Left colon (tissue), 2 donors: Measurements from ENCODE around the gene CPVL. TPM values are rescaled to one million over a fixed set of nuclear protein-coding genes. Genes with fewer than 3 reads are reported as not detected.
"Not testable (repeated sequence)": the region's sequence is repeated elsewhere in the genome, so short reads cannot be mapped to it uniquely, and the experiment has no call there.

Experiments
- ATAC-seq: fragments of 200-7000 bp; cut with Tn5 transposase; one replicate; pipeline ENCODE4 v1.9.1; 2020; ENCODE audit warnings: mild to moderate bottlenecking, moderate library complexity
- DNase-seq, 2 donors: peaks; one replicate each; pipeline ENCODE4 v3.0.0-alpha.2; 2020
- intact Hi-C, 2 donors: fragments of 100-400 bp; cut with DNase I in 1 of 2; cut with micrococcal nuclease in 1 of 2; formaldehyde crosslinking; loops; one replicate each; pipeline versions ENCODE4 v1.11.2 to v1.14.0; 2022; cut with DNase I, micrococcal nuclease
- total RNA-seq, 2 donors: library from RNA; stranded (reverse); fragmentation: NEBNext Ultra II Directional; extraction: Animal tissue kit (Norgen Biotek cat#: 25700); gene quantifications; one replicate each; pipeline ENCODE4 v1.2.1, GENCODE V29; 2021
- donor health status: DM: no; HTN: no; CAD: no.
- donor health status: DM: yes; HTN: yes; CAD: no.

The CPVL gene
- total RNA-seq, 2 donors from 2014 or later: 4.7 to 18.4 TPM

DNA sequence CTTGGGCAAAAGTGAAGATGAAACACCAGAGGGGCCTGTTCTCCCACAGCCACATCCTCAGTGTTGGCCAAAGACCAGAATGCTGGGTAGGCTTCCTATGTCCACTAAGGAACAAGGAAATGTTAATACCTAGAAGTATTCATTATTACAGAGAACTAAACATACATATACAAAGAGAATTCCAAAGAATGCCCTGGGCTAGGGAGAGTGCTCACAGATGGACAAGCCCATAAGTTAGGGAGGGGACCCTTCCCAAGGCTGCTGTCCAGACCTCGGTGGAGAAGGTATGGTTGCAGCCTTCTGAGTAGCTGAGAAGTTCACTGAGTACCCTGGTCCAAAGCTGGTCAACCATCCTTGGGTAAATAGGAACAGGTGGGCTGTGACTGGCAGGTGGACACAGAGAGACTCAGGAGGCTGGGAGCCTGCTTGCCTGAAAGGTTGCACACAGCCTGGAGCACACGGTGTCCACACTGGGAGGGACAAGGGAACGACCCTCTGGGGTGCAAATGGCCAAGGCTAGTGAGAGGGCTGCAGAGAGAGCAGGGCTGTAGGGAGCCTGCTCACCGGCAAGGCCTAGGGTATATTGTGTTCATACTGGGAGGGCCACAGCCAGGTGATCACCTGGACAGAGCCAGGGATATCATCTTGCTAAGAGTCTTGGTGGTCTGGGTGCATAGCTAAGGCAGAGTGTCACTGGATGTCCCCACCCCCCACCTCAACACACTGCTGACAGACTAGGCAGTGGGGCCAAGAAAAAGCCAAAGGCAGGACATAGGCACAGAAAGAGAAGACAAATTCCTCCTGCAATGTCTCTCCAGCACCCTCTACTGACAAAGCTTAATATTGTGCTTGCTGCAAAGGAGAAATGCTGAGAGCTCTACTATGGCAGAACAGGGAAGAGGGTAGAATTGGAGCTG lies 40.3 kb downstream of the CPVL start:
- intact Hi-C loops: loop anchor here (2.0 to 10.0 kb wide), 3 partner anchors 151 to 181 kb away; partner anchors contain the start of gene TRIL (in 1 of the 2)
- ATAC-seq (peak; percentile 89), DNase-seq (peak in 1 of 2 donors; percentile 18)

DNA sequence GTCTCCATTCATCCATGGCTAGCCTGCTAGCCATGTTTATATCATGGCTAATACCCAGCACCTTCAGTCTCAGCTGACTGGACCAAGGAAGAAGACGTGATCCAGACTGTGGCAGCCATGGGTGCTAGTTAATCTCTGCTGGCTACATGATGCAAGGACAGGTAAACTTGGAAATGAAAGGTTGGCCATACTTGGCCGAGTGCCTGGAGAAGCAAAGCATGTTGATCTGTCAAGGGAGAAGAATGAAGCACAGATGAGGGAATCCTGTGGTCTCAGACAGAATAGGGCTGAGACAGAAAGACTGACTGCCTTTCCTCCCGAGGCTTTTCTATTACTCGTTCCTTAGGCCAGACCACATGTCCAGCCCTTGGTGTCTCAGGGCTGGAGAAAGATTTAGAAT lies 41.1 kb downstream of the CPVL start:
- ATAC-seq (no peak), DNase-seq (no peak)
- intact Hi-C loops: loop anchor here (10.0 kb wide), 2 partner anchors 150 to 180 kb away; partner anchors contain the start of gene TRIL (in 1 of the 2)

DNA sequence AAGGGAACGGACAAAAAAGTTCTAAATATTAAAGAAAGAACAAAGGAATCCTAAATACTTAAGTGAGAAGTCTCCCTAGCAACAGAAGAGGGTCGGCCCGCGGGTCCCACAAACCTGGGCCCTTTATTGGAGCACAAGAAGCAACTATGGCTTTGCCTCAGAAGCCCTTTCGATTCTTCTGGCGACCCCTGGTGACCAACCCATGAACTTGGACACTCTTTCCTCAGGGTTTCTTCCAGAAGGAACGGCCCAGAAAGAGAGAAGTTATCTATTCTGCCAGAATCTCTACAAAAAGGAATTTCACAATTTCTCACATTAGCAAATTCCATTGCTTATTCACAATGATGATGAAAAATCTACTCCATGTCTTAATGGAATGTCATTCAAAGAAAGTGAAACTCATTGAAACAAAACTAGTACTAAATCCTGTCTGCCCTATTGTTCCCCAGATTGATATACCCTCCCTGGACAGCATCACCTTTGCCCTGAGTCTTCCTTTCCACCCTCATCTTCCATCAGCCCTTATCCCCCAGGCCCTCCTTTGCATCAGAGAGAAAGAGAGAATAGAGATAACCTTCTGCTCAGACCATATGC lies 43.7 kb downstream of the CPVL start:
- DNase-seq: peak; percentile 50 to 72
- ATAC-seq: peak; percentile 73
- intact Hi-C loops: loop anchor here (10.0 kb wide), 2 partner anchors 148 to 178 kb away; partner anchors contain the start of gene TRIL (in 1 of the 2)

DNA sequence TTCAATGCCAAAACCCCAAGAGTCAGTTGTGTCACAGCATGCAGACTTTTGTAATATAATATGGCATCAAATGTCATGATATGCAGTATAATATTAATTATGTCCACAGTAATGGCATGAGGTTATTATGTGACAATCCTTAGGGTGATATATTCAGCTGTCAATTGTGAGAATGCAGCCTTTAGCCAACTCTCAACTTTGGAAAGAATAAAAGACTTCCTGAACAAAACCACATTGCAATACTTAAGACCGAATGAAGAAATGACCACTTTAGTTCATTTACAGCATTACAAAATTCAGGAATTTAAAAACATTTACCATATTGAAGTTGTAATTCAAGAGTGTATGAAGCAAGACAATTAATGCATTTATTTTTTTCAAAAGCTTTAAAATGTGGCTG lies 45.4 kb downstream of the CPVL start:
- intact Hi-C loops: loop anchor here (10.0 kb wide), 2 partner anchors 146 to 176 kb away; partner anchors contain the start of gene TRIL (in 1 of the 2)
- ATAC-seq: no peak
- no peak for DNase-seq

DNA sequence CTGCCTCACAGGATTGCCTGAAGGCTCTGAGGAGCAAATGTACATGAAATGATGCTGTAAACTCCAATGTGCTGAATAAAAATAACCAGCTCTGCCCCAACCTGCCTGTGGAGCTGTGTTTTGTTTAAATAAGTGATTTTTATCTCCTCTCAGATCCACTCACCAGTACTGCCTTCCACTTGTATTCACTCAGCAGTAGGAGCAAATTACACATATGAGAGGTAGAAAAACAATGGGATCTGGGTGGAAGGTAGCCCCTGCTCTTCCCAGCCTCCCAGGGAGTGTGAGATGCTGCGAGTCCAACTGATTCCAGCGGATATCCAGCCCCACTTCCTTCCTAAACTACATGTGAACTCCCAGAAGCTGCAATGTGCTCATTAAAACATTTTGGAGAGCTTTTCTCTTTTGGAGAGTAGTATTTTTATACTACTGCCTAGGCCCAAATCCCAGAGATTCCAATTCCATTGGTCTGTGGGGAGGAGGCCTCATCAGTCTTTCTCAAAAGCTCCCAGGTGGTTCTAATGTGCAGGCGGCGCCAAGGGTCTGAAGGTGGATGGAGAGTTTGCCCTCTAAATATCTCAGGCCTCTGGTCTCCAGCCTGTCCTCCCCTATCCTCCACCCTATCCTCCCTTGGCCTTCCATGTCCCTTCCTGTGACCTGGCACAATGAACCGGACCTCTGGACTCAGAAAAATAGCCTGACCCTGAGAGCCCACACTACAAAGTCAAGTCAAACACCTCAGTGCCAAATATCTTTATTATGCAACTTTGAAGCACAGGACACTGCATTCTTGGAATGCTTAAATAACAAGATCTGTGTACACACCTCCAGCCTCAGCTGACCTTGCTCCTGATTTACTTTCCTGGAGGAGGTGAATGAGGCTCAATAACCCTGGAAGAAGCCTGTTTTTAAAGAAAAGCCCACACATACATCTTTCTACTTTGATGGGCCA lies 46.2 kb downstream of the CPVL start:
- ATAC-seq (no peak), DNase-seq (no peak)
- intact Hi-C loops: loop anchor here (10.0 kb wide), 2 partner anchors 145 to 175 kb away; partner anchors contain the start of gene TRIL (in 1 of the 2)

DNA sequence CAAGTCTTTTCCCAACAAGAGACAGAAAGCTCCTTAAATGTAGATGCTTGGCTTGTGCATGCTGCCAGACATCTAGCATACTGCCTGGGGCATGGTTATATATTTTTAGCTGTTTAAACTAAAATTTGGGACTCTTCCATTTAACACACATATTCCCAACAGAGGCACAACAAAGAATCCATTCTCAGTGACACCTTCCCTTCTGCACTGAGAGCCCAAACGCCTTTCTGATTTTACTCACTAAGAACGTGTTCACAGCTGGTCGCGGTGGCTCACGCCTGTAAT lies 49.9 kb downstream of the CPVL start:
- no peak for DNase-seq
- no peak for ATAC-seq
- intact Hi-C loops: no loop called here

DNA sequence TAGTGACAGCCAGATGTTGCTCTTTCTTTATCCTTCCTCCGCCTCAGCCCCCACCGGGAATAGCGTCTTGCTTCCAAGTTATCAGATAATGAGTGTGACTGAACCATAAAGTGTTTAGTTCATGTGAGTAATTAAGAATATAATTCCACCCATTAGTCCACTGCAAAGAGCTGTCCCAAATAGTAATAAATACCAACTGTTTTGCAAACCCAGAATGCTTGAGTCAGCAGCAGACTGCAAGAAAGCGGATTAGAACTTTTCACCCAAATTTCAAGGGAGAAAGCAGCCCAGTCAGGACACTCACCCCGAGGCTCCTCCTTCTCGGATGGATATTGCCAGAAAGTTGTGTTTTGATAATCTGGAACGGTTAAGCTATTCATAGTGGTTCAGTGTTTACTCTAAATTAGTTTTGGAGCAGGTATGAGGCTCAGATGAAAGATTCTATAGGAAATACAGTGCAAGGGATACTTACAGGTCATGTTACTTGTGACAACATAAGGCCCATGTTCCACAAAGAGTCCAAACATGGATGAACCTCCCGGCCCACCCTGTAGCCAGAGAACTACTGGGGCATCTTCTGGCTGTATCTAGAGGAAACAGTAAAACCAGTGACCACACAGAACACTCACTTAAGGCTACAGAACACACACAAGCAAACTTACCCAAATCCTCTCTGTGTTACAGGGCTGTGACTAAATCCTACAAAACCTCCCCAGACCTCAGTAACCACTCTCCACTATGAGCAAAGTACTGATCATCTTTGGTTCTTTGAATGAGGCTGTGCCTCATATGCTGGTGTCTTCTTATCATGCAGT lies 50.5 kb downstream of the CPVL start:
- no peak for DNase-seq
- intact Hi-C loops: no loop called here
- ATAC-seq: no peak

DNA sequence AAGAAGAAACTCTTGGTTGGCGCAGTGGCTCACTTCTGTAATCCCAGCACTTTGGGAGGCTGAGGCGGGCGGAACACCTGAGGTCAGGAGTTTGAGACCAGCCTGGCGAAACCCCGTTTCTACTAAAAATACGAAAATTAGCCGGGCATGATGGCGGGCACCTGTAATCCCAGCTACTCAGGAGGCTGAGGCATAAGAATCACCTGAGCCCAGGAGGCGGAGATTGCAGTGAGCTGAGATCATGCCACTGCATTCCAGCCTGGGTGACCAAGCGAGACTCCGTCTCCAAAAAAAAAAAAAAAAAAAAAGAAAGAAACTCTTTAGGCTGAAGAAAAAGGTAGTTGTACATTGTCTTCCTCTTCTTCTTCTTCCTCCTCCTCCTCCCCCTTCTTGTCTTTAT lies 53.2 kb downstream of the CPVL start:
- ATAC-seq, DNase-seq, intact Hi-C loops: not testable (repeated sequence)

DNA sequence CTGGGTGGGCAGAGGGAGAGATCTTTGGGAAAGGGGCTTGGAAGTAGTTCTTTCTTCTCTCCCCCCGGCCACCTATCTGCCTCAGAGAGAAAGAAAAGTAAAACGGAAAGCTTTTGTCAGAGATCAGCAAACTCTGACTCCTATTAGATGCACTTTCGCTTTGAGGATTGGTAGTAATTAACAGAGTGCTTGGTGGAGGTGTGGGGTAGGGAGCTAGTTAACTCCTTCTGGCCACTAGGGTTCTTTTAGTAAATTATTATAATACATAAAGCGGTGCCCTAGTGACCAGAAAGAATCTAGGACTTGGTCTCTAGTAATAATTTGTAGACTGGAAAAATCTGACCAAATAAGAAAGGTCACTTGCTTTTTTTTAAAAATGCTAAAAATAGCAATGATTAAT lies 54.6 kb downstream of the CPVL start:
- intact Hi-C loops: no loop called here
- ATAC-seq (peak; percentile 43), DNase-seq (no peak)

DNA sequence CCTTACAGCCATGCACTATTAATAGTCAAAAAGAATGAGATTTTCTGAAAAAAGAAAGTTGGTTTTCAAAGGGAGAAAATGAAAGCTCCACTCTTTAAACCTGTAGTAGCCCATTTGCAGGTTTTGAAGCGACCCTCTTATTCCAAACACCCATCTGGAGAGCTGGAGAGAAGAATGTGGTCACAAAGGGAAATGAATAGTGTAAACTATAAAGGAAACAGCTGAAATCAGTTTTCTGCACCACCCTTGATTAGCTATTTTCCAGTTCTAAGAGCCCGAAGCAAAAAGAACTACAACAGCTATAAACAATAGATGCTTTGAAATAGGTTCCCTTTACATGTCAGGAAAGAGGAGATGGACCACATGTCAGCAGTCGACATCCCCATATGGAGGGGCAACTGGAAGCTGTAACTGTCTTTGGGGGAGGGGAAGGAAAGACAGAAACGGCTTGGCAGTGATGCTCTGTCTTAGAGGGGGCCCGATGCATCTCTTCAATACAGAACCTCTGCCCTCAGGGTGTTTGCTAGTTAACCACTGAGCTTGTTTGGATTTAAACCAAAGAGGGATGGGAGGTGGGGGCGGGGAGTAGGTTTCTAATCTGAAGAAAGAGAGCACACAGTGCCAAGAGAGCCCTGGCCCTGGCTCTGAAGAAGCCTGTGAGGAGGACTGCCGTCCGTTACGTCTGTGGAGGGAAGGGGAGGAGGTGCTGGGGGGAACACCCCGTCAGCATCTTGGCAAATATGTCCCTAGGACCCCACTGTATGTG lies 55.3 kb downstream of the CPVL start:
- ATAC-seq (no peak), DNase-seq (peak in 1 of 2 donors; percentile 16)
- intact Hi-C loops: no loop called here

DNA sequence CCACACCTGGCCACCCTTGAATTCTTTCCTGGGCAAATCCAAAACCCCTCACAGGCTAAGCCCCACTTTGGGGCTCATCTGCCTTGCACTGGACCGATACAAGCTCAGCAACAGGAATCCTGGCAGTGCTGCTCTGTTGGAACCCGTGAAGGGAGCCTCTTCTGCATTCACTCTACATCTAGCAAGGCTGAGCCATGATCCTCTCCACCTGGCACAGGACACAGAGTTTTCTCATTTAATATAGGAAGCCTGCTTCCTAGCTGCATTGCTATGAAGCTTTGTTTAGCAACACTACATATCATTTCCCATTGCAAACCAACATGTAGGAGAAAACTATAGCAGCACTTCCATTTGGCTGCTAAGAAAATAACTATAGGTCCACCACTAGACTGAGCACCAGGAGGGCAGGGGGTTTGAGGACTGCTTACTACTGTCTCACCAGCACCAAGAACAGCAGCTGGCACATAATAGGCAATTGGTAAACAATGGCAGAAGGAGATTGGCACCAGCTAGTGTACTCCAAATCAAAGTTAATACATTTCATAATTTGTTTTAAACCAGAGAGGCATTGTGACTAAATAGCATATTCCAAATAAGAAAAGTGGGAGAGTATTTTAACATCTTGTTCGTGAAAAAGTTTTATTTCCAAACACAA lies 56.1 kb downstream of the CPVL start:
- intact Hi-C loops: no loop called here
- ATAC-seq: no peak
- DNase-seq: no peak

DNA sequence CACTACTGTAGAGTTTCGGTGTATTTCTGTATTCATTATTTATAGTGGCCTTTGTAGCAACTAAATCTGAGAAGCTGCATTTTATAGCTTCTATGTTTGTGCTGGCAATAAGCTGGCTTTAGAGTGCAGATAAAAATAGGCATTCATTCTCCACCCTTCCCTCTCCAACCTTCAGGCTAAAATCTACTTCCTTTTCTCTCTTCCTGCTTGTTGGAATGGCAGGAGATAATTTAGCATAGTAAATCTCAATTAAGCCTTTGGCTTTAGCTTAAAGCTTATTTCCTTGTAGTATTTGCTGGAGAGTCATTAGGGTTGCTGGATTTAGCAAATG lies 58.5 kb downstream of the CPVL start:
- DNase-seq (no peak), ATAC-seq (peak; percentile 94)
- intact Hi-C loops: no loop called here

DNA sequence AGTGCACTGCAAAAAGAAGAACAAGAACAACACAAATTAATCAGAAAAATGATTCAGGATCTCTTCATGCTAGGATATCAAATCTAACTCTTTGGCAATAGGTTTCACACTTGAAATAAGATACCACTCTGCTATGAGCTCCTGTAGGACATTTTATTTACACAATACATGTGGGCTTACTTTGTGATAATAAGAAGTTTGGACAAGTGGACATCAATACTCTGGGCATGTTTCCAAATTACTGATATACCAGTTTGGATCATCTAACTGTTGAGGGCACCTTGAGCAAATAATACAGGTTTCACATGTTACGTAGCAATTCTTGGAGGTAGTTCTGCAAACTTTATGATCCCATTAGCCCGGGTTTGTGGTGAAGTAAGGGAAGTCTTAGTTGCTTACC lies 59.8 kb downstream of the CPVL start:
- intact Hi-C loops: no loop called here

DNA sequence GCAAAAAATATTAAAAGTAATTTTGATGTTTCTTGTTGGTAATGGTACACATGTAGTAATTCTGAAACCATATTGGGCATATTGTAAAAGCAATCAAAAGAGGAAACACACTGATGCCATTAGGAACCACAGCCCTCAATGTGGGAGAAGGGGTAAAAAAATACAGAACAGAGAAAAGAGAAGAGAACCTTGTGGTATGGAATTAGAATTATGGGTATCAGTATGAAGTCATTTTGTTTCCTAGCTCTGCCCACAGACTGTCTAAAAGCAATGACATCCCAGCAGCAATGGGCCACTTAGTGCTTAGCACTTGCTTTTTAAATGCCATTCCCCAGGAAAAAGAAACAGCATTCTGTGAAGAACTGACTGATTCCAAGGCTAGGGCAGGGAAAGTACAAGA lies 61.5 kb downstream of the CPVL start:
- DNase-seq (no peak), ATAC-seq (no peak)
- intact Hi-C loops: no loop called here

More for the DNA sequence above, 59.8 kb downstream of the CPVL start:
- ATAC-seq (no peak), DNase-seq (no peak)

DNA sequence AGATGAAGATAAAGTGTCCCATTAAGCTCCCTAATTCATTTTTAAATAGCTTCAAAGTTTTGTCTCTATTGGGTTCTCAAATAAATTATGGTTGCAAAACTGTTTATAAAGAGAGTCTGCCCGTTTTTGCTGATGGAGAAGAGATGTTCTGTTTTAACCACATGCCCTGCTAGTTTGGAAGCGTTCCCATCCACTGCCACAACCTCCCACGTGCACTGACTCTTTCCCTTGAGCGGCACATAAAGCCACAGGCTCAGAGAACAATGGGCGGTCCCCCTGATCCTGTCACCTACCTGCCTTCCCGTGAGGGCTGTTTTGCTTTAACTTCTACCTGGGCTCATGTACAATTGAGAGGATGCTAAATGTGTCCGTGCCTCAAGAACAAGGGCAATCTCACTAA lies 65.5 kb downstream of the CPVL start:
- ATAC-seq: no peak
- no peak for DNase-seq
- intact Hi-C loops: no loop called here

DNA sequence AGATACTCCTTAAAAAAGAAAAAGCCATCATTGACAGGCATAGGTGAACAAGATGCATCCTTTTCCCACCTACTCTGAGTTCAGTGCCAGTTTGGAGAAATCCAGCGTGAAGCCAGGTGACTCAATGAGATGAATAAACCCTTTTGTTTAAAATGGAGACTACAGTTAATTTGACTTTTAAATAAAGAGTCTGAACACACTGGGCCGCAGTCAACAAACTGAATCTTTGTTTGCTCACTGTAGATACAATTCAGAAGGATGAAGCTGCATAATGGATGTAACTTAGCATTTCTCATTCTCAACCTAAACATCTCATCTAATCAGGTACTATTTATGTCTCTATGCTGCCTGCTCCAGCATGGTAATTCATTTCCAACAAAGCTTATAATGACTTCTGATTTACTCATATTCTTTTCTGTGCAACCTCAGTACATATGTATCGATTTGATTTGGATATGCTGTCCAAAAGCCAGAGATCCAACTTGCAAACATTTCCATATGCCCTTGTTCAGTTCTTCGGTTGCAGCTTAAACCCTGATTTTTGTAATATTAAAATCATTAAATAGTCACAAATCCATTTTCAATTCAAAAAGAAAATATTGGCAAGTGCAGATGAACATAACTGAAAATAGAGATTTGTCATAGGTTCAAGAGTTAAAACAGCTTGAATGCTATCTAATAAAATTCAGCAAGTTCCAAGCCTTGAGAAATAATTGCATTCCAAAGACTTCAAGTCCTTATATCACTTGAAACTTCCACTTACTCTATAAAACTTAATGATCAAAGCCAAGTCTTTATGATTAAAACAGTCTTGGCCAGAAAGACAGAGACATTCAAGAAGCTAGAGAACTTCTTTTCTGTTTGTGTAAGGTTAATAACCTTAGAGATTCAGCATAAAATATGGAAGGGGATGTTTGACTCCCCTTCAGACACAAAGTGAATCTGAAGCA lies 67.8 kb downstream of the CPVL start:
- ATAC-seq: no peak
- intact Hi-C loops: no loop called here
- no peak for DNase-seq
